ENCODE data around the gene FNIP2.

DNA sequence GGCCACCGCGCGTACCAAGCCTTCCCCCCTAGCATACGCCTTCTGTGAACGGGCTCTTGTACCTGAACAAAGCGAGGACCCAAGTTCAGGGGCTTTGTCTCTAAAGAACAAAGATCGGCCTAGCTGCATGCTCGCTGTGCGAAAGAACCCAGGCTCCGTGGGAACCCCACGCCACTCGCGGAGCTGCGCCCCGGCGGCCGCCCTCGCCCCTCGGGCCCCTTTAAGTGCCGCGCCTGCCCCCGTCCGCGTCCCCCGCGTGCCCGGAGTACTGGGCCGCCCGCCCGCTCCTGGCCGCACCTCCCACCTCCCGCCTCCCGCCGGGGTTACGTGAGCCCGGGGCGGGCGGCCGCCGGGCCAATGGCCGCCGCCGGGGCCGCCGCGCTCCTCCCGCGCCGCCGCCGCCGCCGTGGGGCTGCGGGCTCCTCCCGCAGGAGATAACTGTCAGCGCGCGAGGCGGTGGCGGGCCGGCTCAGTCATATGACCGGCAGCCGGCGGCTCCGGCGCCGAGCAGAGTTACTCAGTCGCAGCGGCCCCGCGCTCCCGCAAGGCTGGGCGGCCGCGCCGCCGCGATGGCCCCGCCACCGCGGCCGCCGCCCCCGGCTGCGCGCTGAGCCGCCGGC lies at the start of gene FNIP2:
- TF ChIP-seq, protein P1, sequence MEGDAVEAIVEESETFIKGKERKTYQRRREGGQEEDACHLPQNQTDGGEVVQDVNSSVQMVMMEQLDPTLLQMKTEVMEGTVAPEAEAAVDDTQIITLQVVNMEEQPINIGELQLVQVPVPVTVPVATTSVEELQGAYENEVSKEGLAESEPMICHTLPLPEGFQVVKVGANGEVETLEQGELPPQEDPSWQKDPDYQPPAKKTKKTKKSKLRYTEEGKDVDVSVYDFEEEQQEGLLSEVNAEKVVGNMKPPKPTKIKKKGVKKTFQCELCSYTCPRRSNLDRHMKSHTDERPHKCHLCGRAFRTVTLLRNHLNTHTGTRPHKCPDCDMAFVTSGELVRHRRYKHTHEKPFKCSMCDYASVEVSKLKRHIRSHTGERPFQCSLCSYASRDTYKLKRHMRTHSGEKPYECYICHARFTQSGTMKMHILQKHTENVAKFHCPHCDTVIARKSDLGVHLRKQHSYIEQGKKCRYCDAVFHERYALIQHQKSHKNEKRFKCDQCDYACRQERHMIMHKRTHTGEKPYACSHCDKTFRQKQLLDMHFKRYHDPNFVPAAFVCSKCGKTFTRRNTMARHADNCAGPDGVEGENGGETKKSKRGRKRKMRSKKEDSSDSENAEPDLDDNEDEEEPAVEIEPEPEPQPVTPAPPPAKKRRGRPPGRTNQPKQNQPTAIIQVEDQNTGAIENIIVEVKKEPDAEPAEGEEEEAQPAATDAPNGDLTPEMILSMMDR (IDR thresholded peaks at IDR 0.05 in 2 of 3, conservative IDR thresholded peaks at IDR 0.05 in 1 of 3; ENCODE audit: control insufficient read depth in 2 of 3, extremely low read depth in 1 of 3, insufficient read depth in 1 of 3, low read depth in 3 of 3, low read length in 3 of 3), result no peak
- TF ChIP-seq, protein P2, sequence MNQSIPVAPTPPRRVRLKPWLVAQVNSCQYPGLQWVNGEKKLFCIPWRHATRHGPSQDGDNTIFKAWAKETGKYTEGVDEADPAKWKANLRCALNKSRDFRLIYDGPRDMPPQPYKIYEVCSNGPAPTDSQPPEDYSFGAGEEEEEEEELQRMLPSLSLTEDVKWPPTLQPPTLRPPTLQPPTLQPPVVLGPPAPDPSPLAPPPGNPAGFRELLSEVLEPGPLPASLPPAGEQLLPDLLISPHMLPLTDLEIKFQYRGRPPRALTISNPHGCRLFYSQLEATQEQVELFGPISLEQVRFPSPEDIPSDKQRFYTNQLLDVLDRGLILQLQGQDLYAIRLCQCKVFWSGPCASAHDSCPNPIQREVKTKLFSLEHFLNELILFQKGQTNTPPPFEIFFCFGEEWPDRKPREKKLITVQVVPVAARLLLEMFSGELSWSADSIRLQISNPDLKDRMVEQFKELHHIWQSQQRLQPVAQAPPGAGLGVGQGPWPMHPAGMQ (IDR thresholded peaks at IDR 0.05; ENCODE audit: borderline replicate concordance), result no peak
- TF ChIP-seq FOXK2 (IDR thresholded peaks at IDR 0.05) (no peak), GABPA (IDR thresholded peaks at IDR 0.05; ENCODE audit: low read depth) (no peak), ASH2L (IDR thresholded peaks at IDR 0.05; ENCODE audit: borderline replicate concordance, low read depth) (no peak), YY1 (IDR thresholded peaks at IDR 0.05; ENCODE audit: low read depth, low read length) (peak; percentile 49; the same call in 1 of the 2 replicates), CHD4 (IDR thresholded peaks at IDR 0.05) (no peak), SIN3A (IDR thresholded peaks at IDR 0.05; ENCODE audit: low read depth, low read length) (no peak), EGR1 (IDR thresholded peaks at IDR 0.05; ENCODE audit: borderline replicate concordance in 1 of 2, low read depth in 2 of 2, low read length in 2 of 2) (no peak), NFIC (IDR thresholded peaks at IDR 0.05; ENCODE audit: low read depth, low read length) (no peak), NR2C2 (IDR thresholded peaks at IDR 0.05; ENCODE audit: borderline replicate concordance, control insufficient read depth, insufficient read length, low read depth) (no peak)
- TF ChIP-seq, protein P3, sequence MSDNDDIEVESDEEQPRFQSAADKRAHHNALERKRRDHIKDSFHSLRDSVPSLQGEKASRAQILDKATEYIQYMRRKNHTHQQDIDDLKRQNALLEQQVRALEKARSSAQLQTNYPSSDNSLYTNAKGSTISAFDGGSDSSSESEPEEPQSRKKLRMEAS (IDR thresholded peaks at IDR 0.05; ENCODE audit: low read depth, low read length), result no peak; the same call in 1 of the 2 replicates

Measured in GM12878 (cell line).